Liver (tissue), 9 donors: ENCODE data around the gene ARHGEF12. TPM values are rescaled to one million over a fixed set of nuclear protein-coding genes. Genes with fewer than 3 reads are reported as not detected.

ENCODE experiments used
- DNase-seq: peaks from one replicate; pipeline ENCODE4 v3.0.0-alpha.2; 2017; ENCODE audit warnings: low spot score
- H3K27ac ChIP-seq, 2 donors: one replicate each; pipeline ENCODE4 v1.7.0; 2013; ENCODE audit warnings: inconsistent platforms in 2 of 2, low read length in 2 of 2, control low read depth in 1 of 2, low read depth in 1 of 2, mild to moderate bottlenecking in 1 of 2
- H3K27me3 ChIP-seq, 4 donors: one replicate each; pipeline versions ENCODE4 v1.6.1 to v1.7.0; 2013; ENCODE audit warnings: low read length in 3 of 4, inconsistent platforms in 1 of 4, mild to moderate bottlenecking in 1 of 4, moderate library complexity in 1 of 4; ENCODE audit not compliant: control insufficient read depth in 4 of 4, insufficient read depth in 4 of 4
- H3K36me3 ChIP-seq, 4 donors: one replicate each; pipeline versions ENCODE4 v1.6.1 to v1.7.0; 2013; ENCODE audit warnings: low read length in 3 of 4, mild to moderate bottlenecking in 3 of 4, low read depth in 1 of 4, moderate library complexity in 1 of 4; ENCODE audit not compliant: control insufficient read depth in 4 of 4, insufficient read depth in 3 of 4
- H3K4me1 ChIP-seq, 4 donors: one replicate each; pipeline versions ENCODE4 v1.6.1 to v1.7.0; 2013; ENCODE audit warnings: low read length in 3 of 4, mild to moderate bottlenecking in 3 of 4, moderate library complexity in 1 of 4; ENCODE audit not compliant: control insufficient read depth in 4 of 4, insufficient read depth in 4 of 4
- H3K4me3 ChIP-seq, 3 donors: one replicate each; pipeline versions ENCODE4 v1.6.1 to v1.7.0; 2013; ENCODE audit warnings: low read length in 3 of 3, control low read depth in 1 of 3, low read depth in 1 of 3, mild to moderate bottlenecking in 1 of 3
- H3K9ac ChIP-seq, 2 donors: one replicate each; pipeline ENCODE4 v1.7.0; 2013; ENCODE audit warnings: low read length in 2 of 2, mild to moderate bottlenecking in 2 of 2, moderate library complexity in 2 of 2, control low read depth in 1 of 2, low read depth in 1 of 2
- H3K9me3 ChIP-seq, 4 donors: one replicate each; pipeline versions ENCODE4 v1.6.1 to v1.7.0; 2013; ENCODE audit warnings: low read length in 3 of 4; ENCODE audit not compliant: control insufficient read depth in 4 of 4
- ATF3 ChIP-seq: IDR thresholded peaks from 2 replicates; pipeline ENCODE4 v1.6.1; 2016; ENCODE audit warnings: antibody characterized with exemption
- EGR1 ChIP-seq, 2 donors: IDR thresholded peaks; 2 replicates each; pipeline ENCODE4 v1.6.1; 2016 to 2018; ENCODE audit warnings: antibody characterized with exemption in 2 of 2, low read depth in 2 of 2
- FOXA1 ChIP-seq: IDR thresholded peaks from 2 replicates; pipeline ENCODE4 v1.6.1; 2016; ENCODE audit warnings: antibody characterized with exemption
- FOXA2 ChIP-seq: IDR thresholded peaks from 2 replicates; pipeline ENCODE4 v1.6.1; 2016; ENCODE audit warnings: antibody characterized with exemption
- GABPA ChIP-seq, 2 donors: IDR thresholded peaks in 1 of 2; conservative IDR thresholded peaks in 1 of 2; 2 replicates each; pipeline ENCODE4 v1.6.1; 2016; ENCODE audit warnings: antibody characterized with exemption in 2 of 2, mild to moderate bottlenecking in 1 of 2, moderate library complexity in 1 of 2
- HNF4A ChIP-seq, 2 donors: conservative IDR thresholded peaks; 2 replicates each; pipeline ENCODE4 v1.6.1; 2016; ENCODE audit warnings: antibody characterized with exemption in 2 of 2, mild to moderate bottlenecking in 2 of 2
- HNF4G ChIP-seq: IDR thresholded peaks from 2 replicates; pipeline ENCODE4 v1.6.1; 2016; ENCODE audit warnings: antibody characterized with exemption
- JUND ChIP-seq, 2 donors: IDR thresholded peaks; 2 replicates each; pipeline ENCODE4 v1.6.1; 2016; ENCODE audit warnings: antibody characterized with exemption in 2 of 2
- NR2F2 ChIP-seq: IDR thresholded peaks from 2 replicates; pipeline ENCODE4 v1.6.1; 2016; ENCODE audit warnings: antibody characterized with exemption
- RAD21 ChIP-seq, 2 donors: IDR thresholded peaks; 2 replicates each; pipeline ENCODE4 v1.6.1; 2016; ENCODE audit warnings: antibody characterized with exemption in 2 of 2, mild to moderate bottlenecking in 2 of 2
- RXRA ChIP-seq, 2 donors: IDR thresholded peaks; 2 replicates each; pipeline ENCODE4 v1.6.1; 2017 to 2018; ENCODE audit warnings: antibody characterized with exemption in 2 of 2, mild to moderate bottlenecking in 1 of 2
- SP1 ChIP-seq: IDR thresholded peaks from 2 replicates; pipeline ENCODE4 v1.6.1; 2018; ENCODE audit warnings: antibody characterized with exemption, mild to moderate bottlenecking
- TAF1 ChIP-seq: conservative IDR thresholded peaks from 2 replicates; pipeline ENCODE4 v1.6.1; 2016; ENCODE audit warnings: antibody characterized with exemption, mild to moderate bottlenecking
- YY1 ChIP-seq: IDR thresholded peaks from 2 replicates; pipeline ENCODE4 v1.6.1; 2016; ENCODE audit warnings: antibody characterized with exemption, mild to moderate bottlenecking
- ZBTB33 ChIP-seq: IDR thresholded peaks from 2 replicates; pipeline ENCODE4 v1.6.1; 2016; ENCODE audit warnings: antibody characterized with exemption
- WGBS: extraction: QIAGEN DNeasy Blood & Tissue Kit; methylation state at CpG from one replicate; pipeline ENCODE4 v1.1.7; 2013; 5-methylcytosine and 5-hydroxymethylcytosine counted together
- polyA plus RNA-seq, 2 donors: library from polyadenylated mRNA; stranded (reverse) in 1 of 2; unstranded in 1 of 2; fragments of 200-250 nt in 1 of 2; fragments of >200 nt in 1 of 2; fragmentation: Nextera tagmentation in 1 of 2; extraction: Ambion mirVana in 1 of 2; gene quantifications; one replicate each; pipeline versions ENCODE4 v1.2.1 to v1.2.3, GENCODE V29; 2013 to 2015
- total RNA-seq, 2 donors: library from RNA; depleted of rRNA; stranded (reverse); fragments of >200 nt; gene quantifications; one replicate each; pipeline ENCODE4 v1.2.3, GENCODE V29; 2014
- TF ChIP-seq, protein P1 (sequence below): IDR thresholded peaks from 2 replicates; pipeline ENCODE4 v1.6.1; 2016; ENCODE audit warnings: antibody characterized with exemption, mild to moderate bottlenecking
- TF ChIP-seq, protein P2 (sequence below): IDR thresholded peaks from 2 replicates; pipeline ENCODE4 v1.6.1; 2016; ENCODE audit warnings: antibody characterized with exemption
- TF ChIP-seq, protein P3 (sequence below): fragments of 150-350 bp; IDR thresholded peaks from 2 replicates; pipeline ENCODE4 v1.5.1; 2017; ENCODE audit warnings: improper control_type of control experiment, low read depth, low read length; ENCODE audit not compliant: missing input control
- donor health status: healthy.
- donor health status: healthy.
- donor health status: healthy.
- donor health status: healthy.
- donor health status: healthy.

Gene ARHGEF12
- total and polyA plus RNA-seq, 4 donors, result 28.0 to 169 (median 53.9) TPM

GRCh38 chr11:120399307-120399706 is 63.1 kb downstream of the ARHGEF12 start:
- Histone ChIP-seq H3K36me3 (no peaks in the 10 kb centered on the region), H3K9ac (no peak overlapping the region), H3K9me3 (no peaks in the 10 kb centered on the region), H3K27me3 (no peaks in the 10 kb centered on the region), H3K27ac (no peak overlapping the region), H3K4me1 (peaks cover 3 to 28% (median 16%) of the 10 kb centered on the region in 4 donors), H3K4me3 (no peak overlapping the region)
- TF ChIP-seq HNF4G (no peak), SP1 (no peak), JUND (IDR thresholded peaks at IDR 0.05) (no peak), ATF3 (no peak), FOXA2 (no peak), HNF4A (conservative IDR thresholded peaks at IDR 0.05) (no peak), NR2F2 (no peak), EGR1 (IDR thresholded peaks at IDR 0.05; ENCODE audit: low read depth in 2 of 2) (no peak), FOXA1 (no peak), GABPA (IDR thresholded peaks at IDR 0.05 in 1 of 2, conservative IDR thresholded peaks at IDR 0.05 in 1 of 2) (no peak), ZBTB33 (no peak), RXRA (IDR thresholded peaks at IDR 0.05) (no peak), YY1 (no peak), RAD21 (IDR thresholded peaks at IDR 0.05) (no peak), TAF1 (no peak)
- TF ChIP-seq, protein P1, sequence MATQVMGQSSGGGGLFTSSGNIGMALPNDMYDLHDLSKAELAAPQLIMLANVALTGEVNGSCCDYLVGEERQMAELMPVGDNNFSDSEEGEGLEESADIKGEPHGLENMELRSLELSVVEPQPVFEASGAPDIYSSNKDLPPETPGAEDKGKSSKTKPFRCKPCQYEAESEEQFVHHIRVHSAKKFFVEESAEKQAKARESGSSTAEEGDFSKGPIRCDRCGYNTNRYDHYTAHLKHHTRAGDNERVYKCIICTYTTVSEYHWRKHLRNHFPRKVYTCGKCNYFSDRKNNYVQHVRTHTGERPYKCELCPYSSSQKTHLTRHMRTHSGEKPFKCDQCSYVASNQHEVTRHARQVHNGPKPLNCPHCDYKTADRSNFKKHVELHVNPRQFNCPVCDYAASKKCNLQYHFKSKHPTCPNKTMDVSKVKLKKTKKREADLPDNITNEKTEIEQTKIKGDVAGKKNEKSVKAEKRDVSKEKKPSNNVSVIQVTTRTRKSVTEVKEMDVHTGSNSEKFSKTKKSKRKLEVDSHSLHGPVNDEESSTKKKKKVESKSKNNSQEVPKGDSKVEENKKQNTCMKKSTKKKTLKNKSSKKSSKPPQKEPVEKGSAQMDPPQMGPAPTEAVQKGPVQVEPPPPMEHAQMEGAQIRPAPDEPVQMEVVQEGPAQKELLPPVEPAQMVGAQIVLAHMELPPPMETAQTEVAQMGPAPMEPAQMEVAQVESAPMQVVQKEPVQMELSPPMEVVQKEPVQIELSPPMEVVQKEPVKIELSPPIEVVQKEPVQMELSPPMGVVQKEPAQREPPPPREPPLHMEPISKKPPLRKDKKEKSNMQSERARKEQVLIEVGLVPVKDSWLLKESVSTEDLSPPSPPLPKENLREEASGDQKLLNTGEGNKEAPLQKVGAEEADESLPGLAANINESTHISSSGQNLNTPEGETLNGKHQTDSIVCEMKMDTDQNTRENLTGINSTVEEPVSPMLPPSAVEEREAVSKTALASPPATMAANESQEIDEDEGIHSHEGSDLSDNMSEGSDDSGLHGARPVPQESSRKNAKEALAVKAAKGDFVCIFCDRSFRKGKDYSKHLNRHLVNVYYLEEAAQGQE, result no peak
- TF ChIP-seq, protein P2, sequence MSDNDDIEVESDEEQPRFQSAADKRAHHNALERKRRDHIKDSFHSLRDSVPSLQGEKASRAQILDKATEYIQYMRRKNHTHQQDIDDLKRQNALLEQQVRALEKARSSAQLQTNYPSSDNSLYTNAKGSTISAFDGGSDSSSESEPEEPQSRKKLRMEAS, result no peak
- TF ChIP-seq, protein P3, sequence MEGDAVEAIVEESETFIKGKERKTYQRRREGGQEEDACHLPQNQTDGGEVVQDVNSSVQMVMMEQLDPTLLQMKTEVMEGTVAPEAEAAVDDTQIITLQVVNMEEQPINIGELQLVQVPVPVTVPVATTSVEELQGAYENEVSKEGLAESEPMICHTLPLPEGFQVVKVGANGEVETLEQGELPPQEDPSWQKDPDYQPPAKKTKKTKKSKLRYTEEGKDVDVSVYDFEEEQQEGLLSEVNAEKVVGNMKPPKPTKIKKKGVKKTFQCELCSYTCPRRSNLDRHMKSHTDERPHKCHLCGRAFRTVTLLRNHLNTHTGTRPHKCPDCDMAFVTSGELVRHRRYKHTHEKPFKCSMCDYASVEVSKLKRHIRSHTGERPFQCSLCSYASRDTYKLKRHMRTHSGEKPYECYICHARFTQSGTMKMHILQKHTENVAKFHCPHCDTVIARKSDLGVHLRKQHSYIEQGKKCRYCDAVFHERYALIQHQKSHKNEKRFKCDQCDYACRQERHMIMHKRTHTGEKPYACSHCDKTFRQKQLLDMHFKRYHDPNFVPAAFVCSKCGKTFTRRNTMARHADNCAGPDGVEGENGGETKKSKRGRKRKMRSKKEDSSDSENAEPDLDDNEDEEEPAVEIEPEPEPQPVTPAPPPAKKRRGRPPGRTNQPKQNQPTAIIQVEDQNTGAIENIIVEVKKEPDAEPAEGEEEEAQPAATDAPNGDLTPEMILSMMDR, result no peak
- no peak for DNase-seq
- 30% methylated on average over 2 of the region's 2 CpGs for WGBS
